Peyer's patch (tissue), 4 donors: Measurements from ENCODE around the gene PDE4D. TPM values are rescaled to one million over a fixed set of nuclear protein-coding genes. Genes with fewer than 3 reads are reported as not detected.

Experiments
- DNase-seq, 3 donors: peaks; one replicate each; pipeline ENCODE4 v3.0.0-alpha.2; 2017 to 2019
- H3K27ac ChIP-seq, 4 donors: fragments of 200-600 bp; sonication (generic); one replicate each; pipeline ENCODE4 v1.5.1; 2016 to 2019
- H3K27me3 ChIP-seq, 2 donors: fragments of 200-600 bp; sonication (generic); one replicate each; pipeline ENCODE4 v1.5.1; 2019
- H3K36me3 ChIP-seq, 3 donors: fragments of 200-600 bp; sonication (generic); one replicate each; pipeline ENCODE4 v1.5.1; 2016 to 2019
- H3K4me1 ChIP-seq, 4 donors: fragments of 200-600 bp; sonication (generic); one replicate each; pipeline ENCODE4 v1.5.1; 2016 to 2019
- H3K4me3 ChIP-seq, 4 donors: fragments of 200-600 bp; sonication (generic); 1 replicate in 3 of 4; 2 replicates in 1 of 4; pipeline ENCODE4 v1.5.1; 2016 to 2019; ENCODE audit warnings: mild to moderate bottlenecking in 1 of 4
- H3K9me3 ChIP-seq, 4 donors: fragments of 200-600 bp; sonication (generic); one replicate each; pipeline ENCODE4 v1.5.1; 2016 to 2019; ENCODE audit warnings: mild to moderate bottlenecking in 1 of 4
- CTCF ChIP-seq, 6 experiments: fragments of 450-650 bp in 4 of 6; fragments of 200-600 bp in 2 of 6; sonication (generic) in 1 of 6; IDR thresholded peaks; one replicate each; pipeline ENCODE4 v1.5.1; 2017 to 2019; ENCODE audit warnings: antibody characterized with exemption in 6 of 6, mild to moderate bottlenecking in 3 of 6, moderate library complexity in 1 of 6
- POLR2A ChIP-seq, 2 donors: fragments of 450-650 bp; IDR thresholded peaks; one replicate each; pipeline ENCODE4 v1.5.1; 2017; ENCODE audit warnings: antibody characterized with exemption in 2 of 2, mild to moderate bottlenecking in 2 of 2, moderate library complexity in 2 of 2
- total RNA-seq, 4 donors: library from RNA; depleted of rRNA; stranded (reverse); fragments of >200 nt; gene quantifications; one replicate each; pipeline ENCODE4 v1.1.0, GENCODE V29; 2016

PDE4D gene
- total RNA-seq, 4 donors from 2014 or later: 19.8 to 89.1 (median 43.9) TPM

GRCh38 chr5:59654691-59655090 lies 238.8 kb downstream of the PDE4D start:
- Histone ChIP-seq H3K27me3 (no peaks in the 10 kb centered on the region), H3K4me3 (no peak overlapping the region), H3K27ac (no peak overlapping the region), H3K4me1 (peaks cover 0 to 3% (median 0%) of the 10 kb centered on the region in 4 donors), H3K9me3 (no peaks in the 10 kb centered on the region), H3K36me3 (no peaks in the 10 kb centered on the region)
- TF ChIP-seq CTCF (IDR thresholded peaks at IDR 0.05): no peak
- no peak for TF ChIP-seq POLR2A (IDR thresholded peaks at IDR 0.05)
- no peak for DNase-seq

GRCh38 chr5:59652449-59652848 lies 241.1 kb downstream of the PDE4D start:
- Histone ChIP-seq H3K27ac (no peak overlapping the region), H3K36me3 (no peaks in the 10 kb centered on the region), H3K4me1 (peaks cover 0 to 9% (median 0%) of the 10 kb centered on the region in 4 donors), H3K27me3 (no peaks in the 10 kb centered on the region), H3K4me3 (no peak overlapping the region), H3K9me3 (no peaks in the 10 kb centered on the region)
- TF ChIP-seq POLR2A (IDR thresholded peaks at IDR 0.05) (no peak), CTCF (IDR thresholded peaks at IDR 0.05) (no peak)
- DNase-seq: no peak

DNA sequence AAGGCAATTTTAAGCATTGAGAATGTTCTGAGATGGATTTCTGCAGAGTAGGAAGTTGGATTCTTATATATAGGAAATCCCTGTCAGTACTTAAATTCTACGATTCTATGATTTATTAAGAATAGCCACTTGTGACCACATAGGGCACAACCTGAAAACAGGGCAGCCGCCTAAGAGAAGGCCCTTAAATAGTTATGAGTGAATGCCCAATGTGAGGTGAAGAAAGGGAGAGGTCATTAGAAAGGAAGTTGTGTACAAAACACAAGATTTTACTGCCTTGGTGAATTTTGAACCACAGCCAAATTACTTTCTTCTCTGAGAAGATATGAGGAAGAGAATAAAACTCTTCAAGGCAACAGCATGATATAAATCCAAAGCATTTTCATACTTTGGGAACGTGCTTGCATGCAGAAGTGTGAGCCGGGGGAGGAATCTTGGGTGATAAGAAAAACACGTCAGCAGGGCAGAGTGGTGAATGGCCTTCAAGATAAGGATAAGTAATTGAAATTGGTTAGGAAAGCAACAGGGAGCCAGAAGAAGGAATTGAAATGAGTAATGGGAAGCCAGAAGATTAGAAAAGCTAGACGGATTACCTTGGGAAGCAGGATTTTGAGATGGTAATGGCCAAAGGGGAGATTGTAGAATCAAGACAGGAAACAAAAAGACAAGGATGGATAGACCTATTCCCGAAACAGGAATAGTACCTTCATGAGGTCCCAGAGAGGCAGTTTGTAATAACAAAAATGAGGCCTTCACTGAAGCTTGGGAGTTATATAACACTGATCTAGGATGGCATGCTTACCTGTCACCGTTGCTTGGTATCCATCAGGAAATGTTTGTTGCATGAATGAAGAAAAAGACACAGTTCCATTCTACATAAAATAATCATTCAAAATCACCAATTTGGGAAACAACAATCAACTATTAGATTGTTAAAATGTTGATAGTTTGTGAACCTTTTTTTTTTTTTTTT lies 244.3 kb downstream of the PDE4D start:
- TF ChIP-seq POLR2A (IDR thresholded peaks at IDR 0.05): no peak
- H3K4me1 ChIP-seq: peaks cover 0 to 5% (median 0%) of the 10 kb centered on the region in 4 donors
- no peak overlapping the region for H3K4me3 ChIP-seq
- peak in 1 of 3 donors; percentile 73 for DNase-seq
- no peaks in the 10 kb centered on the region for H3K27me3 ChIP-seq
- no peaks in the 10 kb centered on the region for H3K36me3 ChIP-seq
- peak overlapping the region in 2 of 4 donors; percentile 54 to 55 for H3K27ac ChIP-seq
- no peaks in the 10 kb centered on the region for H3K9me3 ChIP-seq

- no peak overlapping the region for H3K4me3 ChIP-seq
- TF ChIP-seq CTCF (IDR thresholded peaks at IDR 0.05) (no peak), POLR2A (IDR thresholded peaks at IDR 0.05) (no peak)
- H3K9me3 ChIP-seq: no peaks in the 10 kb centered on the region
- H3K27ac ChIP-seq: peak overlapping the region in 1 of 4 donors; percentile 54
- no peaks in the 10 kb centered on the region for H3K36me3 ChIP-seq
- no peaks in the 10 kb centered on the region for H3K27me3 ChIP-seq
- no peak for DNase-seq
- peaks cover 0 to 5% (median 0%) of the 10 kb centered on the region in 4 donors for H3K4me1 ChIP-seq
These were observed 245.3 kb downstream of the PDE4D start for GRCh38 chr5:59648038-59648831.

DNA sequence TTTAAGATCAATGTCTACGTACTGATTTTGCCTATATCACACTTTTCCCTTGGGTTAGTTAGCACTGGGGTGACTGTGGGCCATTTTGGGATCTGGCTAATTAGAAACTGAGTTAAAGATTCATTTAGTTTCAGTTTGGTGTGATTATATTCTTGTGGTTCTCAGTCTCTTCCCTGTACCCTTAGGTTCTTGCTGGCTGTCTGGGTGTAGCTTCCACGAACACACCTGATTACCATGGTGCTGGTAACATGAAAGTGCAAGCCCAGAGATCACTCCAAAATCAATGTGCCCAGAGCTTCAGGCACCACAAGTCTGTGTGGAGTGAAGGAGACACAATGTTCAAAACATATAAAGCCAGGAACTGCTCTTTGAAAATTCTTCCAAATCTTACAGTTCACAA lies 248.1 kb downstream of the PDE4D start:
- no peak overlapping the region for H3K27ac ChIP-seq

More for the DNA sequence above, 248.1 kb downstream of the PDE4D start:
- Histone ChIP-seq H3K9me3 (no peaks in the 10 kb centered on the region), H3K4me1 (peaks cover 0 to 5% (median 0%) of the 10 kb centered on the region in 4 donors), H3K4me3 (no peak overlapping the region), H3K36me3 (no peaks in the 10 kb centered on the region), H3K27me3 (no peaks in the 10 kb centered on the region)
- TF ChIP-seq POLR2A (IDR thresholded peaks at IDR 0.05) (no peak), CTCF (IDR thresholded peaks at IDR 0.05) (no peak)
- DNase-seq: no peak
